ENCODE measurements around the gene NR2C2.

The NR2C2 gene

GRCh38 chr3:15053541-15053940, 106.2 kb downstream of the NR2C2 start:
- in situ Hi-C loops (cut with MboI; ENCODE audit: low sequenced_read_pairs): no loop called here

- in situ Hi-C loops (cut with MboI; ENCODE audit: low sequenced_read_pairs): no loop called here
These were observed 107.7 kb downstream of the NR2C2 start for GRCh38 chr3:15055019-15055557.

GRCh38 chr3:15056676-15057404, 109.5 kb downstream of the NR2C2 start:
- in situ Hi-C loops (cut with MboI; ENCODE audit: low sequenced_read_pairs): no loop called here

GRCh38 chr3:15060029-15060428, 112.6 kb downstream of the NR2C2 start:
- in situ Hi-C loops (cut with MboI; ENCODE audit: low sequenced_read_pairs): no loop called here

GRCh38 chr3:15063238-15063637, 115.9 kb downstream of the NR2C2 start:
- in situ Hi-C loops (cut with MboI; ENCODE audit: low sequenced_read_pairs): no loop called here

GRCh38 chr3:15063656-15064286, 116.4 kb downstream of the NR2C2 start:
- in situ Hi-C loops (cut with MboI; ENCODE audit: low sequenced_read_pairs): no loop called here

GRCh38 chr3:15064299-15064834, 117.0 kb downstream of the NR2C2 start:
- in situ Hi-C loops (cut with MboI; ENCODE audit: low sequenced_read_pairs): no loop called here

GRCh38 chr3:15064835-15065549, 117.6 kb downstream of the NR2C2 start, which contains the start of gene MRPS25:
TSS of gene MRPS25 (minus strand) at chr3:15065315. CDS start at chr3:15065194, 121 bp downstream.
- in situ Hi-C loops (cut with MboI; ENCODE audit: low sequenced_read_pairs): no loop called here

- in situ Hi-C loops (cut with MboI; ENCODE audit: low sequenced_read_pairs): no loop called here
These were observed 118.2 kb downstream of the NR2C2 start for GRCh38 chr3:15065550-15066007.

- in situ Hi-C loops (cut with MboI; ENCODE audit: low sequenced_read_pairs): no loop called here
These were observed 119.1 kb downstream of the NR2C2 start for GRCh38 chr3:15066467-15066866.

- in situ Hi-C loops (cut with MboI; ENCODE audit: low sequenced_read_pairs): no loop called here
These were observed 122.1 kb downstream of the NR2C2 start for GRCh38 chr3:15069441-15069840.

GRCh38 chr3:15071699-15072098, 124.3 kb downstream of the NR2C2 start:
- in situ Hi-C loops (cut with MboI; ENCODE audit: low sequenced_read_pairs): no loop called here

- in situ Hi-C loops (cut with MboI; ENCODE audit: low sequenced_read_pairs): no loop called here
These were observed 127.1 kb downstream of the NR2C2 start for GRCh38 chr3:15074500-15074899.

- in situ Hi-C loops (cut with MboI; ENCODE audit: low sequenced_read_pairs): no loop called here
These were observed 131.7 kb downstream of the NR2C2 start for GRCh38 chr3:15079091-15079490.

GRCh38 chr3:15081960-15082664, 134.7 kb downstream of the NR2C2 start:
- in situ Hi-C loops (cut with MboI; ENCODE audit: low sequenced_read_pairs): no loop called here

GRCh38 chr3:15083252-15083651, 135.9 kb downstream of the NR2C2 start:
- in situ Hi-C loops (cut with MboI; ENCODE audit: low sequenced_read_pairs): no loop called here

GRCh38 chr3:15086263-15086662, 138.9 kb downstream of the NR2C2 start:
- in situ Hi-C loops (cut with MboI; ENCODE audit: low sequenced_read_pairs): no loop called here

- in situ Hi-C loops (cut with MboI; ENCODE audit: low sequenced_read_pairs): no loop called here
These were observed 139.3 kb downstream of the NR2C2 start for GRCh38 chr3:15086699-15087098.

GRCh38 chr3:15089201-15089600, 141.8 kb downstream of the NR2C2 start:
- in situ Hi-C loops (cut with MboI; ENCODE audit: low sequenced_read_pairs): no loop called here

GRCh38 chr3:15091575-15091974, 144.2 kb downstream of the NR2C2 start:
- in situ Hi-C loops (cut with MboI; ENCODE audit: low sequenced_read_pairs): no loop called here

- in situ Hi-C loops (cut with MboI; ENCODE audit: low sequenced_read_pairs): no loop called here
These were observed 145.3 kb downstream of the NR2C2 start for GRCh38 chr3:15092686-15093085.
